ENCODE measurements around the gene C2CD4D. TPM values are rescaled to one million over a fixed set of nuclear protein-coding genes. Genes with fewer than 3 reads are reported as not detected.
A peak's percentile ranks its signal among the peaks of the same experiment; 100 is the strongest.

The C2CD4D gene
- total RNA-seq, 1 donor from 2014 or later = not detected

- Mint-ChIP-seq H3K27ac (ENCODE audit: unreplicated experiment) (peak within 1 kb of the TSS; percentile 76), H3K27me3 (ENCODE audit: unreplicated experiment) (peaks cover 8% of the 10 kb centered on the region)
These were observed 49.3 kb downstream of the C2CD4D start, which contains the start of gene TDRKH for GRCh38 chr1:151790071-151790939. Gene TDRKH (minus strand): TSS chr1:151790500. CDS start chr1:151783022, 7,478 bp downstream.

More at GRCh38 chr1:151790071-151790939, 49.3 kb downstream of the C2CD4D start, which contains the start of gene TDRKH:
- Mint-ChIP-seq H3K4me1 (ENCODE audit: unreplicated experiment) (peaks cover 14% of the 10 kb centered on the region), H3K9me3 (ENCODE audit: unreplicated experiment) (no peaks in the 10 kb centered on the region), H3K36me3 (ENCODE audit: unreplicated experiment) (no peaks in the 10 kb centered on the region), H3K4me3 (ENCODE audit: unreplicated experiment) (peak within 1 kb of the TSS; percentile 95)
- DNase-seq (ENCODE audit: extremely low spot score, unreplicated experiment) = peak; percentile 99
- TF ChIP-seq CTCF (IDR thresholded peaks at IDR 0.05) = peak; percentile 42

Other genes with a start within 250 kb of the C2CD4D start
- gene SNX27, start 227.8 kb downstream of the C2CD4D start, total RNA-seq = 33.9 and 35.5 TPM in 2 replicates
- gene CELF3, start 123.0 kb downstream of the C2CD4D start, total RNA-seq = not detected in 2 replicates
- not detected in 2 replicates for gene RIIAD1, start 118.3 kb downstream of the C2CD4D start, total RNA-seq
- gene MRPL9, start 76.3 kb downstream of the C2CD4D start, total RNA-seq = 67.4 and 73.0 TPM in 2 replicates
- 3.0 and 3.6 TPM in 2 replicates for gene TDRKH, start 49.3 kb downstream of the C2CD4D start, total RNA-seq
- gene LINGO4, start 34.4 kb downstream of the C2CD4D start, total RNA-seq = not detected in 2 replicates
- gene RORC, start 8.0 kb downstream of the C2CD4D start, total RNA-seq = not detected in 2 replicates
- gene THEM5, start 13.9 kb upstream of the C2CD4D start, total RNA-seq = not detected in 2 replicates
- 11.8 and 12.3 TPM in 2 replicates for gene THEM4, start 69.7 kb upstream of the C2CD4D start, total RNA-seq
- gene S100A10, start 154.0 kb upstream of the C2CD4D start, total RNA-seq = 227 and 234 TPM in 2 replicates
- gene S100A11, start 197.2 kb upstream of the C2CD4D start, total RNA-seq = 443 and 446 TPM in 2 replicates
- gene TCHHL1, start 249.2 kb upstream of the C2CD4D start, total RNA-seq = not detected in 2 replicates

Data from osteocyte (in vitro differentiated cells).